IPS-18c (cell line): ENCODE measurements around the gene TSBP1.

ENCODE experiments used
- H3K4me3 ChIP-seq: 2 replicates; pipeline ENCODE4 v1.7.0; 2013; ENCODE audit warnings: low read depth, mild to moderate bottlenecking, low read length, moderate library complexity; ENCODE audit not compliant: insufficient read depth
- H3K9me3 ChIP-seq: one replicate; pipeline ENCODE4 v1.6.1; 2013; ENCODE audit warnings: mild to moderate bottlenecking, low read length, moderate library complexity; ENCODE audit not compliant: control insufficient read depth, insufficient read depth

The TSBP1 gene

GRCh38 chr6:32252331-32253009 is 119.2 kb downstream of the TSBP1 start:
- Histone ChIP-seq H3K4me3 (no peak overlapping the region), H3K9me3 (no peaks in the 10 kb centered on the region)

GRCh38 chr6:32249262-32249661 is 122.4 kb downstream of the TSBP1 start:
- no peak overlapping the region for H3K4me3 ChIP-seq
- H3K9me3 ChIP-seq: no peaks in the 10 kb centered on the region

GRCh38 chr6:32247401-32247800 is 124.3 kb downstream of the TSBP1 start:
- H3K4me3 ChIP-seq: no peak overlapping the region
- H3K9me3 ChIP-seq: no peaks in the 10 kb centered on the region

GRCh38 chr6:32244946-32245398 is 126.7 kb downstream of the TSBP1 start:
- H3K9me3 ChIP-seq: no peaks in the 10 kb centered on the region
- H3K4me3 ChIP-seq: no peak overlapping the region

GRCh38 chr6:32244270-32244669 is 127.4 kb downstream of the TSBP1 start:
- H3K9me3 ChIP-seq: no peaks in the 10 kb centered on the region
- no peak overlapping the region for H3K4me3 ChIP-seq
